Urothelium cell line (cell line): ENCODE results near the gene BAIAP3.

ENCODE experiments used
- DNase-seq: peaks from one replicate; pipeline ENCODE4 v3.0.0; 2011; ENCODE audit warnings: low spot score, mixed read lengths
- FAIRE-seq: peaks from 2 replicates; lab custom pipeline; 2011; peaks lifted over from hg19 to GRCh38; lab: Jason Lieb, UNC

Gene BAIAP3

DNA sequence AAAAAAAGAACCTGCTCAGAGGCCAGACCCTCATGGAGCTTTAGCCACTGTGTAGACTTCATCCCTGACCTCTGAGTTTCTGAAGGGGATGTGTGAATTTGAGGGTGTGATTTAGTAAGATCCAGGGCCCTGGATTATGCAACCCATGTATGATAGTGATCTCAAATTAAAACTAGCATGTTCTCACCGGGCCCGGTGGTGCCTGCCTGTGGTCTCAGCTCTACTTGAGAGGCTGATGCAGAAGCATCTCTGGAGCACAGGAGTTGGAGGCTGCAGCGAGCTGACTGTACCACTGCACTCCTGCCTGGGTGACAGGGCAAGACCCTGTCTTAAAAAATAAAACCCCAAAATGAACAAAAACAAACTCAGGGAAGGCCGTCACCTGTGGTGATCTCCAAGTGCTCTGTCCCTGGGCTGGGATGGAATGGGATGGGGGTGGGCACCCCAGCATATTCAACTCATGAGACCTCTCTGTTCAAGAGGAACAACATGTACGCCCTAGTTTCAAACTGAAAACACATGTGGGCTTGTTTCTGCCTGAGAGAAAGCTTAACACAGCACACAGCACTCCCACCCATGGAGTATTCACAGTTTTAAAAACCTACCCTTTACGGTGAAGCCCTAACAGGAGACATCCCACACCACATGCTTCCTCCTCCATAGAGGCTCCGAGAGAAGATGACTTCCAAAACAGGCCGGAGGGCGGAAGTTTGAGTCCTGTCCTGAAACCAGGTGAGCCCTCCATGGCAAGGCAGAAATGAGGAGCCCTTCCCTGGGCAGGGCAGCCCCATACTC, 48.4 kb downstream of the BAIAP3 start:
- FAIRE-seq (no peak), DNase-seq (no peak)

DNA sequence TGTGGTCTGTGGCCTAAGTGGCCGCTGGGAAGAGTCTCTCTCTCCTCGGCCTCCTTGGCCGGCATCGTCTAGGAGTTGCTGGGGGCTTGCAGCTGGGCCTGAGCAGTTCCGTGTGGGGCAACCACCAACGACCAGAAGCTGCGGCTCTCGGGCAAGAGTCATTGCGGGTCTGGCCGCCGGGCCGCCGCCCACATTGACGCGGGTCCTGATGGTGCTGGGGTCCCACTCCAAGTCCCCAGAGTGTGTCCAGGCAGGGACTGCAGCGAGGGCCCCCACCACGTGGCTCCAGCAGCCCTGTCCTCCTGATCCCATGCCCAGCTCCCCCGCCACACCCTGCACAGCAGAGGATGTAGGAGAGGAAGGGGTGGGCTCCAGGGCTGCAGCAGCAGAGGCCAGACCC, 50.1 kb downstream of the BAIAP3 start:
- FAIRE-seq (no peak), DNase-seq (no peak)

DNA sequence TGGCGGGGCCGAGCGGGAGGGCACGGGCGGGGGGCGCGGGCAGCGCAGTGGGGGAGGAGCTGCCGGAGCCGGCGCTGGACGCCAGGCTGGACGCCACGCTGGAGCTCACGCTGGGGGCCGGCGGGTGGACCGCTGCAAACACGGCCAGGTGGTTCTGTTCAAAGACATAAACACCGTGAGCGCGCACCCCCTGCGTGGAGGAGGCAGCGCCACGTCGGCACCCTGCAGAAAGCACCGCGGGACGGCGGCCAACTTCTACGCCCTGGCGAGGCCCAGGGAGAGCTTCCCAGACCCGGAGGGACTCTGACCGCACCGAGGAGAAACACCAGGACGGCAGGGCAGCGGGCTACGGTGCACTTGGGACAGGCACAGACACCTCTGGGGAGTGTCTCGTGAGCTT, 51.8 kb downstream of the BAIAP3 start:
- FAIRE-seq, result no peak

DNA sequence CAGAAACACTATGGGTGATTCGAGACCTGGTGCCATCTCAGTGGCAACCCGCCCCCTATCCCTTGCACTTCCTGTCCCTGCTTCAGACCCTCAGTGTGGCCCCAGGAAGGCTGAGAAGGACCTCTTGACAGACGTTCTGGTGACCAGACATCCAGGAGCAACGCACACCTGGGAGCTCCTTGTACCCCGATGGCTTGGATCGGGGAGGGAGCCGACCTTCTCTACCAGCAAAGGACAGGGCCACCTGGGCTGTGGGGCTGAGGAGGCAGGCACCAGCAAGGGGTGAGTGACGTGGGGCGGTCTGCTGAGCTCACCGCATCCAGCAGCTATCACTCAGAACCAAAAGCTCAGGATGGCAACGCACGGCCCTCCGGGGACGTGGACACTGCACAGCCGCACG, 53.9 kb downstream of the BAIAP3 start:
- FAIRE-seq (no peak), DNase-seq (no peak)

More for the DNA sequence above, 51.8 kb downstream of the BAIAP3 start:
- no peak for DNase-seq

DNA sequence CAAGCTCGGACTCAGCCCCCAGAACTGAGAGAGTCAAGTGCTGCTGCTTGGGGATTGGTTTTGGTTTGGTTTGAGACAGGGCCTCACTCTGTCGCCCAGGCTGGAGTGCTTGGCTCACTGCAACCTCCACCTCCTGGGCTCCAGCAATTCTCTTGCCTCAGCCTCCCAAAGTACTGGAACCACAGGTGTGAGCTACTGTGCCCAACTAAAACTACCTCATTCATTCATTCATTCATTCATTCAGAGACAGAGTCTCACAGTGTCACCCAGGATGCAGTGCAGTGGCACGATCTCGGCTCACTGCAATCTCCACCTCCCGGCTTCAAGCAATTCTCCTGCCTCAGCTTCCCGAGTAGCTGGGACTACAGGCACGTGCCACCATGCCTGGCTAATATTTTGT, 56.3 kb downstream of the BAIAP3 start:
- no peak for FAIRE-seq

DNA sequence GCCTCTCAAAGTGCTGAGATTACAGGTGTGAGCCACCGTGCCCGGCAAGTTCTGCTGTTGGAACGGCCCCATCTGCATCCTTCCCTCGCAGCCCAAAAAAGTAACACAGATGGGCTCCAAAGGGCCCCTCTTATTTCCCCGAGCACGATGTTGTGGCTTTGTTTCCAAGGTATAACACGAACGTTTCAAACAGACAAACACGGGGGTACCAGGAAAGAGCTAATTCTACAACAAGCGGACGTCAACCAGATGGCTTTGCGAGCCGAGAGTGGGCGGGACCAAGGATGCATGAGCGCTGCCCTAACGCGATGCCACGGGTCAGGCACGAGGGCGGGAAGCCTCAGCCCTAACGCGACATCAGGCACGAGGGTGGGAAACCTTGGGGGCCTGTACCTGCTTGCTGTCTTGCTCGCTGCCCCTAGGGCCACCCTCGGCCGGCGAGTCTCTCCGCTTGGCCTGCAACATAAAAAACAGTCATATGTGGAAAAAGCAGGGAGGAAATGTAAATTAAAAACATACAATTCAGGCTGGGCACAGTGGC, 56.9 kb downstream of the BAIAP3 start:
- DNase-seq (no peak), FAIRE-seq (no peak)

More for the DNA sequence above, 56.3 kb downstream of the BAIAP3 start:
- no peak for DNase-seq

DNA sequence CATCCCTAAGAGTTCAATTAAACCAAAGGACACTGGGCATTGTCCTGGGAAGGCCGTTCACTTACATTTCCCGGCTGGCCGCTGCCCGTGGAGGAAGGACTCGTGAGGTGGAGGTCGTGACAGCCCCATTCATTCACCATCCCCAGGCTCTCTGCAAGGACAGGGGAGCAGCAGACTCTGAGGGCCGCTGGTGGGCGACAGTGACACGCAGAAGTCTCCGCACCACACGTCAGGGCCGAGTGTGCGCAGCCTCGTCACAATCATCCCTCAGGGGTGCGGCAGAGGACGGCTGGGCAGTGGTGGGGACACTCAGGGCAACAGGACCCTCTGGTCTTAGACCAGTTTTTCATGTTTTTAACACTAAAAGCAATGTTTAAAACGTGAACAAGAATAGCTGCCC, 59.4 kb downstream of the BAIAP3 start:
- DNase-seq (no peak), FAIRE-seq (no peak)

DNA sequence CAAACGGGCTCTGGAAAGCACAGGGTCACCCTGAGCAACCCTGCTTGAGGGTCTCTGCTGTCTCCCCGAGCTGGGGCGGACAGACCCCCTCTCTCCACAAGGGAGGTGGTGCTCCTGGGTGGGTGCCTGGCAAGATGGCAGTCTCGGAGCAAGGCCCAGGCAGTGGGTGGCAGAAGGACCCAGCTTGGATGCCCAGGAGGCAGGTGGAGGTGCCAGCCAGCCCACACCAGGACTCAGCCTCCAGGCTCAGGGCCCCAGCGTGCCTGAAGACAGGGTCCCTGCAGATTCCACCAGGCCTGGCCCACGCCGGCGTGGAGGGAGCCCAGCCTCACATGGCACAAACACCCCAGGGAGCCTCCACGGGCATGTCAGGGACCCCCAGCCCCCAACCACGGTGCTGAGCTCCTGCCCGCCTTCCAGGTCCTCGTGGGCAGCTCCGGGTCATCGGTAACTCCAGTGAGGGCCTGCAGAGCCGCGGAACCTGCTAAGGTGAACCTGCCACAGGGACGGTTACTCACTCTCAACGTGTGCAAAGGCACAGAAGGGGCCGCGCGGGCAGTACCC, 60.2 kb downstream of the BAIAP3 start:
- DNase-seq (no peak), FAIRE-seq (no peak)

DNA sequence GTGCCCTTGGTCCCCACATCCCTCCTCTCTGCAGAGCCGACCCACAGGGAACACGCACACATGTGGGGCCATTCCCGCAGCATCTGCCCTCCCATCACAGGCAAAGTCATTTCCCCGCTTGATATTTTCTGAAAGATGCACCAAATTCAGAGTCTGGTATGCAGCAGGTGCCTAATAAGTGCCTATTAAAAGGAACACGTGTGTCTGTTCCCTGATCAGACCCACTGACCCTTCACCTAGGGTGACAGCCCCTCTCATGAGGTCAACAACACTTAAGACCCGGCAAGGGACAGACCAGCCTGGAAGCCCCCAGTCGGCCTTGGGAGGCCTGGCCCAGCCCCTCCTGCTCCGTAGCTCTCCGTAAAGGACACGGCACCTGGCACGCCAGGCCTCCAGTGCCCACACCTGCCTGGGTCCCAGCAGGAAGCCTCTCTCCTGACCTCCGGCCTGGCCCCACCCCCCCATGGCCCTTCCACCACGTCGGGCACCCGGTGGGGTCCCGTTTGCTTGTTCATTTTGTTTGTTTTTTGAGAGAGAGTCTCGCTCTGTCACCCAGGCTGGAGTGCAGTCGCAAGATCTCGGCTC, 61.0 kb downstream of the BAIAP3 start:
- no peak for DNase-seq
- no peak for FAIRE-seq

DNA sequence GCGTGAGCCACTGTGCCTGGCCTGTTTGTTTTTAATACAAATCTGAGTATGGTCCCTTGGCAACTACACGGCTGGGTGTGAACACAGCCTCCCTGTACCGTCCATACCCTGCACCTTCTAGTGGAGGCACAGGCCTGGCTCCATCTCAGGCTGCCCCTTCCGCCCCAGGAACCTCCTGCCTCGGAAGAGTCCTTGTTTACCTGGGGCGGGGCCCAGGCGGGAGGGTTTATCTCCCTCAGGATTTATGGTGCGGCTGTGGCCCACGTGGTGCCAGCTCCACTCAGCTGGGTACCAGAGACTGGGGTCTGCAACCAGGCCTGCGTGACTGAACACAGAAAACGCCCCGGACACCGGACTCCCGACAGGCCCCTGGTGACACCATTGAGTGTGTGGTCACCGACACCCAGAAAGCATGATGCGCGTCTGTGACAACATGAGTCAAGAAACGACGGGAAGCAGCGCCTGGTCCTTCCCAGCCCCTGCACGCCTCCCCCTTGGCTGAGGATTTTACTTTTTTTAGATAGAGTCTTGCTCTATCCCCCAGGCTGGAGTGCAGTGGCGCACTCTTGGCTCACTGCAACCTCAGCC, 62.1 kb downstream of the BAIAP3 start:
- no peak for DNase-seq
- FAIRE-seq, result no peak

DNA sequence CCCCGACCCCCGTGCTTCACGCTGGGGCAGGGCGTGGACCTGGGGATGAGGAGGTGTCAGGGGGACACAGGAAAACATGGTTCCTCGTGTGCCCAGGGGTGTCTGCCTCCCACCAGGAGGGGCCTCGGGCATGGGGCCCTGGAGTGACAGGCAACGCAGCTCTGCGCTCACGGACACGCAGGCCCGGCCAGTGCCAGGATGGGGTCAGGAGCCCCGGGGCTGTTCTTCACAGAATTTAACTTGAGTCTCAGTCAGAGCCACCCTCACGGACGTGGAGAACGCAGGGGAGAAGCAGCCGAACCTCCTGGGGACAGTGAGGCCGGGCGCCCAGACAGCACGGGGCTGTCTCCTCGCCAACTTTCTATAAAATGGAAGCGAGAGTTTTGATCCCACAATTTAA, 64.3 kb downstream of the BAIAP3 start:
- FAIRE-seq, result no peak
- no peak for DNase-seq

DNA sequence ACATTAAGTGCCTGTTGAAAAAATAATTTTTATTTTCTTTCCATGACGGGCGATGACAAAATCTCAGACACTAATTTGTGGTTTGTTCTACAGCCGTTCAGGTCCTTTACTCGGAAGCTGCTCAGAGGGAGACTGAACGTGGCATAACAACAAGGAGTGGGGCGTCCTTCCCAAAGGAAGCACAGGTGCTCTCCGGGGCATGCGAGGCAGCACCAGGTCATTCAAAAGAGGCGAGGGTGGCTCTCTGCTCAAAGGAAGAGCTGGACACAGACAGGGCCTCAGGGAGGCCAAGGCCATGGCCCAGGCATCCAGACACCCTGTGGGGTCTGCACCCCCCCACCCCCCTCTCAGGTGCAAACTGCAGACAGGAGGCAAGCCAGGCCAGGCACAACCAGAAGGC, 64.9 kb downstream of the BAIAP3 start:
- no peak for FAIRE-seq
- DNase-seq, result no peak
